ENCODE data around the gene DEFB116.

DNA sequence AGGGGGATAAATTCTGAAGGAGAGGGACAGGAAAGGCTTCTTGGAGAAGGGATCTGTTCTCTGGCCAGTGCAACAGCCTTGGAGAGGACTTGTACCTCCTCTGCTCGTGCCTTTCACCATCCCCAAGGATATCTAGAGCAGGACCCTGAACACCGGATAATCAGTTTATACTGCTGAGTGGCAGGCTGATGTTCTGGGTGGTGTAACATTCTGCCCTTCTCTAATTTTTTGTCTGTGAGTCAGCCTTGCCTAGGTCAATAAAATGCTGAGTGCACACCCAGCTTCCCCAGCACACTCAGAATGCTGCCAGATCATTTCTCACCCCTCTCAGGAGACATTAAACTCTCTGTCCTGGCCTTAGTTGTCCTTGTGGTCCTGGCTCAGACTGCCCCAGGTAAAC is 51.0 kb downstream of the DEFB116 start, which contains the start of gene DEFB115:
- TF ChIP-seq, protein P1, sequence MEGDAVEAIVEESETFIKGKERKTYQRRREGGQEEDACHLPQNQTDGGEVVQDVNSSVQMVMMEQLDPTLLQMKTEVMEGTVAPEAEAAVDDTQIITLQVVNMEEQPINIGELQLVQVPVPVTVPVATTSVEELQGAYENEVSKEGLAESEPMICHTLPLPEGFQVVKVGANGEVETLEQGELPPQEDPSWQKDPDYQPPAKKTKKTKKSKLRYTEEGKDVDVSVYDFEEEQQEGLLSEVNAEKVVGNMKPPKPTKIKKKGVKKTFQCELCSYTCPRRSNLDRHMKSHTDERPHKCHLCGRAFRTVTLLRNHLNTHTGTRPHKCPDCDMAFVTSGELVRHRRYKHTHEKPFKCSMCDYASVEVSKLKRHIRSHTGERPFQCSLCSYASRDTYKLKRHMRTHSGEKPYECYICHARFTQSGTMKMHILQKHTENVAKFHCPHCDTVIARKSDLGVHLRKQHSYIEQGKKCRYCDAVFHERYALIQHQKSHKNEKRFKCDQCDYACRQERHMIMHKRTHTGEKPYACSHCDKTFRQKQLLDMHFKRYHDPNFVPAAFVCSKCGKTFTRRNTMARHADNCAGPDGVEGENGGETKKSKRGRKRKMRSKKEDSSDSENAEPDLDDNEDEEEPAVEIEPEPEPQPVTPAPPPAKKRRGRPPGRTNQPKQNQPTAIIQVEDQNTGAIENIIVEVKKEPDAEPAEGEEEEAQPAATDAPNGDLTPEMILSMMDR (conservative IDR thresholded peaks at IDR 0.05; ENCODE audit: low read depth, low read length) = no peak
- TF ChIP-seq MAFK (IDR thresholded peaks at IDR 0.05; ENCODE audit: low read depth, low read length) = no peak
- no peak for TF ChIP-seq CEBPB (IDR thresholded peaks at IDR 0.05; ENCODE audit: low read depth, low read length)
- TF ChIP-seq BHLHE40 (IDR thresholded peaks at IDR 0.05; ENCODE audit: low read depth, low read length) = no peak
- no peak for TF ChIP-seq POLR2A (IDR thresholded peaks at IDR 0.05; ENCODE audit: low read depth, low read length)
- no peak for TF ChIP-seq NFE2L2 (IDR thresholded peaks at IDR 0.05; ENCODE audit: low read depth, low read length)
- TF ChIP-seq MXI1 (IDR thresholded peaks at IDR 0.05; ENCODE audit: borderline replicate concordance, low read depth, low read length) = no peak
- no peak for TF ChIP-seq MAZ (IDR thresholded peaks at IDR 0.05; ENCODE audit: borderline replicate concordance, low read depth, low read length)
- TF ChIP-seq RAD21 (IDR thresholded peaks at IDR 0.05; ENCODE audit: low read length) = no peak
- TF ChIP-seq RCOR1 (IDR thresholded peaks at IDR 0.05; ENCODE audit: insufficient replicate concordance, low read length) = no peak
- TF ChIP-seq FOS (IDR thresholded peaks at IDR 0.05; ENCODE audit: low read depth, low read length) = no peak

Measured in IMR-90 (cell line).